Activated T-cell treated with anti-CD3 and anti-CD28 coated beads for 1 hour (primary cell): ENCODE measurements around the gene C1orf53.
"Not testable (repeated sequence)": the region's sequence is repeated elsewhere in the genome, so short reads cannot be mapped to it uniquely, and the experiment has no call there.

Source experiments
- DNase-seq: peaks from one replicate; pipeline ENCODE4 v3.0.0-alpha.2; 2020; ENCODE audit warnings: low read depth

C1orf53 gene

DNA sequence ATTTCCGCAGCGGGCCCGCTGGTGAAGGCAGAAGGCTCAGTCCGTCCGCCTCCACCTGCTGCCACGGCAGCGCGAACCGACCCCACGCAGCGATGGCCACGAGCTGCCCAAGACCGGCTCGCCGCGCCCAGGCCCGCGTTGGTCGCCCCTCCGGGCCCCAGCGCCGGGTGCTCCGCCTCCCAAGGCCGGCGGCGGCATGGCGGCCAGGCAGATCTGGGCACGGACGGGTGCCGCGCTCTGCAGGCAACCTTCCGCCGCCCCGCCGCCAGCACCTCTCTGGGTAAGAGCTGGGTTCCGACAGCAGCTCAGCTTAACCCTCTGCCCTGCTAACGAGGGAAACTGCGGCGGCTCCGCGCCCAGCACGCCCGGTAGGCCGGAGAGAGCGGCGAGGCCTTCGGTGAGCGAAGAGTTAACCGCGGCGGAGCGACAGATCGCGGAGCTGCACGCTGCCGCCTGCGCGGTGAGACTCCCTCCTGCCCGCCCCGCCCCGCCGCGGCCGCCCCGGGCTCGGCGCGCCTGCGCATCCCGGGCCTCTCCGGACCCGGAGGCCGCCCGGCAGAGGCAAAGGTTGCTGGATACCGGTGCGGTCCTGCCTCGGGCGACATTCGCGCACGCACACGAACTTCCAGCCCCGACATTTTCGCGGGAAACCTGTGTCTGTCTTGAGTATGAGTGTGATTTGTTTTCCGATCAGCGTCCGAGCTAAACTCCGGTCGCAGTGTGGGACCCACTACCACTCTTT lies at the start of gene C1orf53:
TSS of gene C1orf53 (plus strand) at position 177 of the 742 bp plus-strand sequence. CDS start at position 197, 20 bp downstream.
- DNase-seq: peak; percentile 60

DNA sequence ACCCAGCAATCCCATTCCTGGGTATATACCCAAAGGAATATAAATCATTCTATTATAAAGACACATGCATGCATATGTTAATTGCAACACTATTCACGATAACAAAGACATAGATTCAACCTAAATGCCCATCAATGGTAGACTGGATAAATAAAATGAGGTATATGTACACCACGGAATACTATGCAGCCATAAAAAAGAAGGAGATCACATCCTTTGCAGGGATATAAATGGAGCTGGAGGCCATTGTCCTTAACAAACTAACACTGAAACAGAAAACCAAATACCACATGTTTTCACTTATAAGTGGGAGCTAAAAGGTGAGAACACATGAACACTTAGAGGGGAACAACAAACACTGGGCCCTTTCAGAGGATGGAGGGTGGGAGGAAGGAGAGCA lies 46.7 kb upstream of the C1orf53 start:
- DNase-seq: not testable (repeated sequence)

DNA sequence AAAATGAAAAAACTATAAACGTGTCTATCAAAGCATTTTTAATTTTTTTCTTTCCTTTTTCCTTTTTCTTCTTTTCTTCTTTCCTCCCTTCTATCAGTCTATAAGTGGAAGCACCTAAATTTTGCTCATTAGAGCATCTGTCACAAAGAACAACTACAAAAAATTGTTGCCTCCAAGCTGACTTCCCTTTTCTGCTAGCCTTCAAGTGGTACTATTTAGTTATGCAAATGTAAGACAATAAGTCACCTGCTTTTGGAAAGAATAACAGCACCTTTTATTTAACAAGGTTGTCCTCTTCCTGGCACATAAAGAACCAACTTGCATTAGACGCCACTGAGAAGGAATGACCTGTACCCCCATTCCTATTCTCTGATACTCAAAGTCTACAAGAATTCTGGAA lies 45.0 kb upstream of the C1orf53 start:
- DNase-seq: no peak

DNA sequence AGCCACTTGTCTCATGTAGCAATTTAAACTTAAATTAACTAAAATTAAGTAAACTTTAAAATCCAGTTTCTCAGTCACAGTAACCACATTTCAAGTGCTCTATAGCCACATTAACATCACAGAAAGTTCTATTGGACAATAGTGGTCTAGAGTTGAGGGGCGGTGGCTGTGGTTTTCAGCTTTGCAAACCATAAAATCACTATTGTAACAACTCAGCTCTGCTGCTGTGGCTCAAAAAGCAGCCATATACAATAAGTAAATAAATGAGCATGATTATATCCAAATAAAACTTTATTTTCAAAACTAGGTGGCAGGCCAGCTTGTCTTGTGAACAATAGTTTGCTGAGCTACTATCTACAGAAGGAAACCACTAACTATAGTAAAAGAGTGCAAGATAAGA lies 43.4 kb upstream of the C1orf53 start:
- no peak for DNase-seq

DNA sequence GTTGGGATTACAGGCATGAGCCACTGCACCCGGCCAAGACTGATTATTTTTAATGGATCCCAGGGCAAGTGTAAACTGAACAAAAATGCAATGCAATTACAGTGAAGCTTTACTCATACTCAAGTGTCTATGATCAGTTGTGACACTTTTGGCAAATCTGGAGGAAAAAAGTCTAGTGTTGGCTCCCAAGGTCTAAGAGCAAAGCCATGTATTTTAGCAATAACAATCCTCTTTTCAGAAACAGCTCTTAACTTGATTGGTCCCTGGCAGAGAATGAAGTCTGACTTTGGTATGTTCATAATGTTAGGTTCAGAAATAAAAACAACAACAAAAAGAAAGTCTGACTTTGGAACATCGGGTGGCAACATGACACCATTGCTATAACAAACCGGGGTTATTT lies 40.2 kb upstream of the C1orf53 start:
- no peak for DNase-seq

DNA sequence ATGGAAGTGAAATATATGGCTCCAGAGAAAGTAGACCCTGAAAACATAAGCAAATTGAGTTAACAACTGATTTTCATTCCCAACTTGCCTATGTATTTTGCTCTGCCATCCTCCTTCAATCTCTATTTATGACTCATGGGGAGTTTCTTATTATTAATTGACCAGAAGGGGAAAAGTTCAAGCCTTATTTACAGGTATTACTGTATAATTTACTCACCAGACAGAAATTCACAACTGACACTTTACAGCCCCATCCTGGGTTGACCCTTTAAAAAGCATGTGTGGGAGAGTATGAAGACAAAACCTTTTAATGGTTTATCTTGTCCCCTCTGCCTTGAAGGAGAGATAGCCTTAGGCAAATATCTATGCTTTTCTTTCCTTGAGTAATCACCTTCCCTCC lies 39.8 kb upstream of the C1orf53 start:
- DNase-seq: no peak

DNA sequence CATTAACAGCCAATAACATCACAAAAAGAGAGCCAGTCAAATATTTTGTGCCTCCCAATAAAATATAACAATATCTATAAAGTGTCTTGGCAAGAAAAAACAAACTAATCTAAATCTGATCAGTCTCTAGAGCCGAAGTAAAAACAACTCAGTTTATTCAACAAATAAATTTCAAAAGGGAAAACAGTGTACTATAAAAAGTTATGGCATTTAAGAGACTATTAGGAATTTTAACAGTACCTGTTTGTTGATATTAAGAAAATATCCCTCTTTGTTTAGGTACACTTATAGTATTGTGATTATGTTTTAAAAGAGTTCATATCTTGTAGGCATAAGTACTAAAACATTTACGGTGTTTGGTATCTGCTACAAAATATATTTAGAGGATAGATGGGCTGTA lies 36.6 kb upstream of the C1orf53 start:
- DNase-seq: no peak

DNA sequence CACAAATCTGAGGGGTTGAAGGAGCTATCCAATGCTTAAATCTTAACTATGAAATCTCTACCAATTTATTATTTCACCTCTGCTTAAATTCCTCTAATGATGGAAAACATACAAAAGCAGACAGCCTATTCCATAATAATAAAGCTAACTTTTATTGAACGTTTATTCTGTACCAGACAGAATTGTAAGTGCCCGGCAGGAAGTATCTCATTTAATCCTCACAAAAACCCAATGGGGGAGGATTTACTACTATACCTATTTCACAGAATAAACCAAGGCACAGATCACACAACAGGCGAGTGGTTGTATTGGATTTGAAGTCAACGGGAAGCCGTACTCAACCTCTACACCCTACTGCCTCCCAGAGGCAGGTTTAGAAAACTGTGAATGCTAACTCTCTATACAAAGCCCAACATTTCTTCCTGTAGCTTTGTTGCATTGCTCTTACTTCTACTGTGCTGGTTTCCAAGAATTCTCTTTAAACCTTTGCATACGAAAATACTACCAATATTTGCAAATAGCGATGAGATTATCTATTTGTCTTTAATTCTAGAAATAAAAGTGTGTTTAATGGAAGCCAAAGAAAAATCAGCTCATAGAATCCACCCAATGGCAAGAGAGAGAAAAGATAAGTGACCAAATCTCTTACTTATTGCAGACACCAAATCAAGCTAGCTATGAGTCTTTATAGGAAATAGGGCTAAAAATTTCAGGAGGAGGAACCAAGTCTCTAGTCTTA lies 33.5 kb upstream of the C1orf53 start:
- DNase-seq: peak; percentile 4

DNA sequence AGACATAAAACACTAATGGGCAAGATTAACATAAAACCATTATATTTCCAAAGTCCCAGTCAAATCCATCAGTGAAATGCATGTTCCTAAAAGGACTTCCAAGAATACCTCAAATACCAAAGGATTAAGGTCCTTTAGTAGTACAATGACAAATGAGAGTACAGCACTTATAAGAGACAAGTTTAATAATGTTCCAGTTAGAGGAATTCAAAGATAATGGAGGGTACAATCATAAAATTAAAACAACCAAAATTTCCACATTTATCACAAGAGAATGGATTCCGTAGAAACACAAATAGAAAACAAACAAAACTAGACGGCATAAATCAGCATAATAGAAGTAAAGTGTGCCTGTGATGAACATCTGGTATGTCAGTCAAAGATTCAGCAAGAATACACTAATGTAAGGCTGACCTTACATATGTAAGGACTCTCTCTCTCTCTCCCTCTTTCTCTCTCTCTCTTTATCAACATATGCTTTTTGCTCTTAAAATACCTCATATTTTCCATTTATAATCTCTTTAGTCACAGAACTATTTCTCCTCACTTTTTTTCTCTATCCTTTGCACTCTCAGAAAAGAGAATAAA lies 32.8 kb upstream of the C1orf53 start:
- DNase-seq: no peak

DNA sequence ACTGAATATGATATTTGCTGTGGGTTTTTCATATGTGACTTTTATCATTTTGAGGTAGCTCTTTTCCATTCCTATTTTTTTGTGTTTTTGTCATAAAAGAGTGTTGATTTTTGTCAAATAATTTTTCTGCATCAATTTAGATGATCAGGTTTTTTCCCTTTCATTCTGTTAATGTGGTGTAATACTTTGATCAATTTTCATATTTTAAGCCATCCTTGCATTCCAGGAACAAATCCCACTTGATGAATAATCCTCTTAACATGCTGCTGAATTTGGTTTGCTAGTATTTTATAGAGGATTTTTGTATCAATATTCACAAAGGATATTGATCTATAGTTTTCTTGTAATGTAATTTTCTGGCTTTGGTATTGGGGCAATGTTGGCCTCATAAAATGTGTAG lies 25.5 kb upstream of the C1orf53 start:
- DNase-seq: no peak

DNA sequence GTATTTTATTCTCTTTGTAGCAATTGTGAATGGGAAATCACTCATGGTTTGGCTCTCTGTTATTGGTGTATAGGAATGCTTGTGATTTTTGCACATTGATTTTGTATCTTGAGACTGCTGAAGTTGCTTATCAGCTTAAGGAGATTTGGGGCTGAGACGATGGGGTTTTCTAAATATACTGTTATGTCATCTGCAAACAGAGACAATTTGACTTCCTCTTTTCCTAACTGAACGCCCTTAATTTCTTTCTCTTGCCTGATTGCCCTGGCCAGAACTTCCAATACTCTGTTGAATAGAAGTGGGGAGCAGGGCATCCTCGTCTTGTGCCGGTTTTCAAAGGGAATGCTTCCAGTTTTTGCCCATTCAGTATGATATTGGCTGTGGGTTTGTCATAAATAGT lies 22.0 kb upstream of the C1orf53 start:
- not testable (repeated sequence) for DNase-seq

DNA sequence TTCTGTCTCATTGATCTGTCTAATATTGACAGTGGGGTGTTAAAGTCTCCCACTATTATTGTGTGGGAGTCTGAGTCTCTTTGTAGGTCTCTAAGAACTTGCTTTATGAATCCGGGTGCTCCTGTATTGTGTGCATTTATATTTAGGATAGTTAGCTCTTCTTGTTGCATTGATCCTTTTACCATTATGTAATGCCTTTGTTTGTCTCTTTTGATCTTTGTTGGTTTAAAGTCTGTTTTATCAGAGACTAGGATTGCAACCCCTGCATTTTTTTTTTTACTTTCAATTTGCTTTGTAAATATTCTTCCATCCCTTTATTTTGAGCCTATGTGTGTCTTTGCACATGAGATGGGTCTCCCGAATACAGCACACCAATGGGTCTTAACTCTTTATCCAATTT lies 20.2 kb upstream of the C1orf53 start:
- DNase-seq: not testable (repeated sequence)

DNA sequence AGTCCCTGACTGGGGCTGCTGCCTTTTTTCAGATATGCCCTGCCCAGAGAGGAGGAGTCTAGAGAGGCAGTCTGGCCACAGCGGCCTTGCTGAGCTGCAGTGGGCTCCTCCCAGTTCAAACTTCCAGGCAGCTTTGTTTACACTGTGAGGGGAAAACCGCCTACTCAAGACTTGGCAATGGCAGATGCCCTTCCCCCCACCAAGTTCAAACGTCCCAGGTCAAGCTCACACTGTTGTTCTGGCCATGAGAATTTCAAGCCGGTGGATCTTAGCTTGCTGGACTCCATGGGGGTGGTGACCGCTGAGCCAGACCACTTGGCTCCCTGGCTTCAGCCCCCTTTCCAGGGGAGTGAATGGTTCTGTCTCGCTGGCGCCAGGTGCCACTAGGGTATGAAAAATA lies 18.3 kb upstream of the C1orf53 start:
- DNase-seq: no peak

DNA sequence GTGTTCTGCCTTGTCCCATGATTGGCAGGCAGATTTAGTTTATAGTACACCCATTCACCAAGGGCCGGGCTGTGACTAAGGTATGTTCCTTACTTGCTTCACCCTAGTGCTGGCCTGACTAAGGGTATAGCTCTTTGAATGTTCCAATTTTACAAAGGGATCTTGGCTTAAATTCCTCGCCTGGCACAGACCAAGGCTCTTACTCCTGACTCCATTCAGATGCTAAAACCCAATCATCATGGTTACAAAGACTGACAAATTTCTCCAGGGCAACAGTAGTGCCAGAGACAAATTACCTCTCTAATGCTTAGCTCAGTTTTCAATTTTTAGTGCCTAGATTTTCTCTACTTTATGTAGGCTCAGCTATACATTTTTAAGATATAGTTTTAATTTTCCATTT lies 11.5 kb upstream of the C1orf53 start:
- no peak for DNase-seq

DNA sequence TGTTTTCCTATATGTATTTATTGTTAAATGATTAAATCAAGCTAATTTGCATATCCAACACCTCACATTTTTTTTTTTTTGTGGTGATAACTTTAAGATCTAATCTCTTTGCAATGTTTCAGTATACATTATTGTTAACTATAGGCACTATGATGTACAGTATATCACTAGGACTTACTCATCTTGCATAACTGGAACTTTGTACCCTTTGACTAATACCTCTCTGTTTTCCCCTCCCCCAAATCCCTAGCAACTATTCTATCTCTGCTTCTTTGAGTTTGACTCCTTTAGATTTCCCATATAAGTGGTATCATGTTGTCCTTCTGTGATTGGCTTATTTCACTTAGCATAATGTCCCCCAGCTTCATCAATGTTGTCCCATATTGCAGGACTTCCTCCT lies 9.7 kb upstream of the C1orf53 start:
- DNase-seq: no peak

DNA sequence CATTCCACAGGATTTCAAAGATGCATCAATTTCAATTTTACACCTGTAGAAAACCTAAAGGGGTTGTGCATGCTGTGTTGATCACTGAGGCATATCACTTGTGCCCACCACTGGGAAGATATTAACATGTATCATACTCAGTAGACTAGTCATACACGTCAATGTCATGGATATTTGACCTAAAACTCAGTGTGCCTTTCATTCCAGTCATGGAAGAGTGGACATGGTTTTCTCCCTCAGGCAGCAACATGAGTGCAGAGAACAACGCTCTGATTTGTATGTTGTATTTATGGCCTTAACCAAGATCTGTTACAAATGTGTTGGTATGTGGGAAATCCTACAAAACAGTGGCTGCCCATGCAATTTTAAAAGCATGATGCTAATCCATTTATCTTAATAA lies 6.1 kb upstream of the C1orf53 start:
- no peak for DNase-seq

DNA sequence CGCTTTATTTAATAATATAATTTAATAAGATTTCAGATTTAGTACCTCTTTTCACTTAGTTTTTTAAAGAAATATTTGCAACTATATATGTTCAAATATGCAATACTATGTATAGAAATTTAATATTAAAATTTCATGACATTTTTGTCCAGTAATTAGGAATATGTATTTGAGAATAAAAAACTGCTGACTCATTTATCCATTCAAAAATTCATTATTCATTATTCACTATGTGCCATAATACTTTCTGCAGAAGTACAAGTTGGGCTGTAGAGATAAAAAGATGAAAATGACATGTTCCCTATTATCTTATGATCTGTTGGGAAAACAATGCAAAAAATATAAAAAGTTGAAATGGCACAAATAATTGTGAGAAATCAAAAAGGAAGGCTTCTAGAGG lies 3.4 kb upstream of the C1orf53 start:
- DNase-seq: no peak

DNA sequence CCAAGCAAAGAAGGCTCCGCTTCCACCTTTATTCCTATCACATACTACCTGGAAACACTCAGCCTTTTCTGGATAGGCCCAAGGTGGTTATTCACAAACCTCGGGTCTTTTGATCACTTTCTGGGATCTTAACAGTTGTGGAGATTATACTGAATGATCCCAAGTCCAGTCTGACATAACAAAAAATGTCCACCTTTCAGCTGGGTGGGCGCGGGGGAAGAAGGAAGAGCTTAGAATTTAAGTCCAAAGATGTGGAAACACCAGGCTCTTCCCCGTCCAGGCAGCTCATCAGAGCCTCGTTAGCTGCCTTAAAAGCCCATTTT lies 338 bp upstream of the C1orf53 start:
- no peak for DNase-seq

DNA sequence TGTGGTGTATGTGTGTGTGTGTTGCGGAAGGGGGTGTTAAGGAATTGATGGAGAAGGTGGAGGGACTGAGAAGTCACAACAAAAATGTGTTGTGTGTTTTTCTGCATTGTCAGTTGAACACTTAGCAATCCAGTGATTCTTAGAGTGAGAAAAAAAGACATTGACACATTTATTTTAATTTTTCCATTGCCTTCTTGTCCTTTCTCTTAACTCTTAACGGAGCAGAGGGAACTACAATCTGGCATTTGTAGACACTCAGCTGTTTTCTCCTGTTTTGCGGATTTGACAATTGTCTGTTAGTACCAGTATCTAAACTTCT lies 725 bp downstream of the C1orf53 start:
- DNase-seq: no peak

DNA sequence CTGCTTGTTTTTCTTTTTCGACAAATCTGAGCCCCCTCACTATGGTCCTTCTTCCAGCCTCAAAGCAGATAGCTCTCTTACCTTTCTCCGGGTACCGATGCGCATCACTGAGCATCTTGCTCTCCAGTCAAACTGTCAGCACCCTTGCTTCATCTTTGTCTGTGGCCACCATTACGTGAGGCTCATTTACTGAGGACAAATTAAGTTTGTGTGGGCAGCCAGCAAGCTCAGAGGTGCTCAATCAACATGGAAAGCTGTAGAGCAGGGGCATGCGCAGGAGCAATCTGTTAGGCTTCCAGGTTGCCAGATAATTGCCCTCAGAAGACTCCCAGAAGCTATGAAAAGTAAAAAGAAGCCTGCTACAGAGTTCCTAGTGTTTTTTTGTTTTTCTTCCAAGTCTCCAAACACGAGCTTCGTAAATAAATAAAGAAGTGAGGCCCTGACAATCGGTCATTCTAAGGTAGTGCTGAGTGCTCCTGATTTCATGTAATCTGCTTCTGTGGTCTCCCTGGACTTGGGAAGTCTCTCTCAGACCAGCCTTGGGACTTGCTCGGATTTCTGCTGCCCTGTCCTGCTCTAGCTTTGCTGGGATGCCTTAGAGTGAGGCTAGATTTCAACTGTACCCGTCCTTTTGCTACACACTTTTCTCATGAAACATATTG lies 1.8 kb downstream of the C1orf53 start:
- DNase-seq: no peak

DNA sequence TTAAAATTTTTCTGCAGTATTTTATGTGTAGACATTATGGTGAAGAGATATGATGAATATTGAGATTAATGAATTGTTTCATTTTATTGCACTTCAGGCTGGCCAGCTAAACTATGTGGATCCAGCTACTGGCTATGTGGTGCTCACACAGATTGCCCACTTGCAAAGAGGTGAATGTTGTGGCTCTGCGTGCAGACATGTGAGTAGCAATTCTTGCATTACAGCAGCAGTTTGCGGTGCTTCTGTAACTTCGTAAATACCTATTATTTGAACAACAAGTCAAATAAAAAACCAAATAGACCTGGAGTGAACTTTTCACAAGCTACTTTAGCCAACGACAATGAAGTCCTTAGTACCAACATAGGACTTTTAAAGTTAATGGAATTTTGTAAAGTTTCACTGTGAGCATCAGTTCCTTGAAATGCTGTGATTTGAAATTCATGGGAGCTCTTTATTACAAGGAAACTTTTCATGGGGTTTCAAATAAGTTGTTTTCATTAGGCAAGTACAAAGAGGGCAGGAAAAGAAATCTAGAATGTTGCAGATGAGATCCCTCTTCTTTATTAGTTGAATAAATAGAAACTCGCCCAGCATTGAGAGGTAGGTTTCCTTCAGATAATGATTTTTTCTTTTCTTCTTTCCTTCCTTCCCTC lies 3.4 kb downstream of the C1orf53 start:
- DNase-seq: no peak

DNA sequence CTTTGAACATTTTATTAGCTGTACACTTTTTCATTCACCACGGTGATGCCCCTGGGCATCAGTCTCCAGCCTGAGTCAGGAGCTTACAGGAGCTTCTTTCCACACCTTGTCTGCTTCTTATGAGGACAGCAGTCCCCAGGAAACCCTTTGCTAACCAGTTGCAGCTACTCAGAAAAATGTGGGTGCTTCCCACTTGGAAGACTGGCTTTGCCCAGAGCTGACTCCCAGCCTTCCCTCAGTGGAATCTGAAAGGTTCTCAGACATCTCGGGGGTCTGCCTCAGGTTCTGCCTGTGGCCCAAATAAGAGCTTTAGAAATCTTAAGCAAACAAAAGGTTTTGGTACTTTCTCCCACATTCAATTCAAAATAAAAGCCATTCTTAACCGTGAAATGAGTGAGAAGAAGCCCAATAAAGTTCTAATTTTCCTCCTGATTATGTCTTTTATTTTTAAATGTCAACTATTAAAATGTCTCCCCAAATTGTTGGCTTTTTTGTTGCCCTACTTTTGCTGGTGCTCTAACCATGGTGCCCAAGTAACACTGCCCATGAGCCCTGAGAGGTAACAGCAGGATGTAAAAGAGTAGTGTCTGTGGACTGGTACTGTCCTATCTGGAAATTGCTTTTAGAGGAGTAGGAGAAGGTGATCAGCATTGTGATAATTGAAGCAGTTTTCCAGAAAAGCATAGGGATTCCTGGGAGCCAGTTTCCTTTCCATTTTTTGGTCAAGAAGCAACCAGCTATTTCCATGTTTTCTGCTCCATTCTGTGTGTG lies 5.6 kb downstream of the C1orf53 start:
- no peak for DNase-seq
